Ishikawa (cell line): ENCODE results near the gene RAMP1.

Experiments
- CEBPB ChIP-seq: IDR thresholded peaks from 2 replicates; pipeline ENCODE4 v1.6.1; 2012
- CREB1 ChIP-seq: IDR thresholded peaks from 2 replicates; pipeline ENCODE4 v1.6.1; 2012; ENCODE audit warnings: low read depth
- EGR1 ChIP-seq: IDR thresholded peaks from 2 replicates; pipeline ENCODE4 v1.6.1; 2012
- EP300 ChIP-seq: IDR thresholded peaks from 2 replicates; pipeline ENCODE4 v1.6.1; 2012; ENCODE audit warnings: borderline replicate concordance
- FOXM1 ChIP-seq: IDR thresholded peaks from 2 replicates; pipeline ENCODE4 v1.6.1; 2012; ENCODE audit warnings: low read depth, borderline replicate concordance
- NFIC ChIP-seq: IDR thresholded peaks from 2 replicates; pipeline ENCODE4 v1.6.1; 2012
- RAD21 ChIP-seq: IDR thresholded peaks from 2 replicates; pipeline ENCODE4 v1.6.1; 2012; ENCODE audit warnings: low read depth
- TAF1 ChIP-seq: IDR thresholded peaks from 2 replicates; pipeline ENCODE4 v1.6.1; 2012; ENCODE audit warnings: low read depth, mild to moderate bottlenecking
- TCF12 ChIP-seq: IDR thresholded peaks from 2 replicates; pipeline ENCODE4 v1.6.1; 2012; ENCODE audit warnings: low read depth
- TEAD4 ChIP-seq: IDR thresholded peaks from 2 replicates; pipeline ENCODE4 v1.6.1; 2012
- YY1 ChIP-seq: IDR thresholded peaks from 2 replicates; pipeline ENCODE4 v1.6.1; 2012; ENCODE audit warnings: low read depth
- ZBTB7A ChIP-seq: IDR thresholded peaks from 2 replicates; pipeline ENCODE4 v1.6.1; 2012; ENCODE audit warnings: low read depth
- TF ChIP-seq, protein P1 (sequence below): IDR thresholded peaks from 2 replicates; pipeline ENCODE4 v1.6.1; 2012; ENCODE audit warnings: low read depth, mild to moderate bottlenecking
- TF ChIP-seq, protein P2 (sequence below): IDR thresholded peaks from 2 replicates; pipeline ENCODE4 v1.6.1; 2012
- TF ChIP-seq, protein P3 (sequence below): IDR thresholded peaks from 2 replicates; pipeline ENCODE4 v1.6.1; 2012

Gene RAMP1

DNA sequence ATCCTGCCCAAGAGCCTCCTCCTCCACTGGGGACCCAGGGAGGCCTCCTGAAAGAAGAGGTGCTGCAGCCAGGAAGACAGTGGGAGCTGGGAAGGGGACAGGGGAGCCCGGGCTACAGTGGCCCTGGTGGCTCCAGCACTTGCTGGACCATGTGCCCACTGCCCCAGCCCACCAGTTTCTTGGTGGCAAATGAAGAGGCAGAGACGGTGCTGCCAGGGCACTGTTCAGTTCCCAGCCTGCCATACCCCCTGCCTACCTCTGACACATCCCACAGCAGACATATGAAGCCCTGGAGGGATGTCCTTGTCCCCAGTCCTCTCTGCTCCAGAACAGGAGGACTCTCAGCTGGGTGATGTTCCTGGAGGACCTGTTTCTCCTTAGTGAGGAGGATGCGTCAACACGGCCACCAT, 3.7 kb downstream of the RAMP1 start:
- no peak for TF ChIP-seq EP300
- no peak for TF ChIP-seq TCF12
- TF ChIP-seq TAF1: no peak
- TF ChIP-seq CREB1: no peak
- TF ChIP-seq, protein P1, sequence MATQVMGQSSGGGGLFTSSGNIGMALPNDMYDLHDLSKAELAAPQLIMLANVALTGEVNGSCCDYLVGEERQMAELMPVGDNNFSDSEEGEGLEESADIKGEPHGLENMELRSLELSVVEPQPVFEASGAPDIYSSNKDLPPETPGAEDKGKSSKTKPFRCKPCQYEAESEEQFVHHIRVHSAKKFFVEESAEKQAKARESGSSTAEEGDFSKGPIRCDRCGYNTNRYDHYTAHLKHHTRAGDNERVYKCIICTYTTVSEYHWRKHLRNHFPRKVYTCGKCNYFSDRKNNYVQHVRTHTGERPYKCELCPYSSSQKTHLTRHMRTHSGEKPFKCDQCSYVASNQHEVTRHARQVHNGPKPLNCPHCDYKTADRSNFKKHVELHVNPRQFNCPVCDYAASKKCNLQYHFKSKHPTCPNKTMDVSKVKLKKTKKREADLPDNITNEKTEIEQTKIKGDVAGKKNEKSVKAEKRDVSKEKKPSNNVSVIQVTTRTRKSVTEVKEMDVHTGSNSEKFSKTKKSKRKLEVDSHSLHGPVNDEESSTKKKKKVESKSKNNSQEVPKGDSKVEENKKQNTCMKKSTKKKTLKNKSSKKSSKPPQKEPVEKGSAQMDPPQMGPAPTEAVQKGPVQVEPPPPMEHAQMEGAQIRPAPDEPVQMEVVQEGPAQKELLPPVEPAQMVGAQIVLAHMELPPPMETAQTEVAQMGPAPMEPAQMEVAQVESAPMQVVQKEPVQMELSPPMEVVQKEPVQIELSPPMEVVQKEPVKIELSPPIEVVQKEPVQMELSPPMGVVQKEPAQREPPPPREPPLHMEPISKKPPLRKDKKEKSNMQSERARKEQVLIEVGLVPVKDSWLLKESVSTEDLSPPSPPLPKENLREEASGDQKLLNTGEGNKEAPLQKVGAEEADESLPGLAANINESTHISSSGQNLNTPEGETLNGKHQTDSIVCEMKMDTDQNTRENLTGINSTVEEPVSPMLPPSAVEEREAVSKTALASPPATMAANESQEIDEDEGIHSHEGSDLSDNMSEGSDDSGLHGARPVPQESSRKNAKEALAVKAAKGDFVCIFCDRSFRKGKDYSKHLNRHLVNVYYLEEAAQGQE: no peak
- no peak for TF ChIP-seq YY1
- TF ChIP-seq TEAD4: no peak
- TF ChIP-seq EGR1: no peak
- no peak for TF ChIP-seq ZBTB7A
- no peak for TF ChIP-seq RAD21

DNA sequence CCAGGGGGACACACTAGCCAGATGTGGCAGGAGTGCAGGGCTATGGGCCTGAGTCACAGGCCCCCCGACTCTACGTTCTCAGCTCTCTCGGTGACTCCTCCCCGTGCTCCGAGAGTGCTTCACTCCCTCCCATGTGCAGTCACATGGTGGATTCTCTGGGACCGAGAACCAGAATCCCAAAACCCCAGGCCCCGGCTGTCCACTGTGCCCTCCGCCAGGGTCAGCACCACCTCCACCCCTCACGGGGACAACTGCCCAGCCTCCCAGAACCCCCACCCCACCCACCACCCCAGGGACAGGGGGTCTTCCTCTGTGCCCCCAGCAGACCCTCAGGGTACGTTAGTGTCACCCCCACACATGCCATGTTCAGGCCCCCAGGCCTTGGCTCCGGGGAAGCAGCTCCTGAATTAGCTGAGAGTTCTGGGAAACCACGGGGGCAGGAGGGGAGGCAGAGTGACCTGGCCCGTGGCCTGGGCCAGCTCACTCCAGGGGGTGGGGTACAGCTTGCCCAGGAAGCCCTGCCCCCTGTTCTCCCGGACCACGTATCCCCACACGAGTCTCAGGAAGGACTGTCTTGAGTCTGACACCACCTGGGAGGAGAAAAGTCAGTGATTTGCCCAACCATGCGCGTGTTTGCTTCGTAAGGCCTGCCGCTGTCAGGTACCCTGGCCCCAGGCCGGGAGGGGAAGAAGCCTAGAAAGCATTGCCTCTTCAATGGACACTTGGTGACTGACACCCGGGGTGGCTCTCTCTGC, 4.4 kb downstream of the RAMP1 start:
- TF ChIP-seq TCF12 (no peak), FOXM1 (no peak), CEBPB (no peak), NFIC (no peak), TAF1 (no peak), TEAD4 (no peak)
- TF ChIP-seq, protein P1: no peak
- TF ChIP-seq, protein P2, sequence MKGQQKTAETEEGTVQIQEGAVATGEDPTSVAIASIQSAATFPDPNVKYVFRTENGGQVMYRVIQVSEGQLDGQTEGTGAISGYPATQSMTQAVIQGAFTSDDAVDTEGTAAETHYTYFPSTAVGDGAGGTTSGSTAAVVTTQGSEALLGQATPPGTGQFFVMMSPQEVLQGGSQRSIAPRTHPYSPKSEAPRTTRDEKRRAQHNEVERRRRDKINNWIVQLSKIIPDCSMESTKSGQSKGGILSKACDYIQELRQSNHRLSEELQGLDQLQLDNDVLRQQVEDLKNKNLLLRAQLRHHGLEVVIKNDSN: no peak

DNA sequence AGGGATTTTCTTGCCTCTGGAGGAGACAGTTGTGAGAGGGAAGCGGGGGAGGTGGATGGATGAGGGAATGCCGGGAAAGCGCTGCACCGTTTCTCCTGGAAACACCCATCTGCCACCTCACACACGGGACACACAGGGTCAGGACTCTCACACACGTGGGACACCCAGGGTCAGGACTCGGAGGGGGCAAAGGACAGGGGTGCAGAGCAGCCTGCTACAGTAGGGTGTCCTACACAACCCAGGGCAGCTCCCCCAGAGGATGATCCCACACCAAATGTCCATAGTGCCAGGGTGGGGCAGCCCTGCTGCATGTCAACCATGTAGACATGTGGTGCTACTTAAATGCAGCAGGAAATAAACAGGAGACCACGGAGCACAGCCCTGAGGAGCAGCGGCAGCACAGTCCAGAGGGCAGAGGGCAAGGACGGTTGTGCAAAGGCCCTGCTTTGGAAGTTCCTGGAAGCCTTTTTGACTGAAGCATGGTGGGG, 5.1 kb downstream of the RAMP1 start:
- TF ChIP-seq TEAD4: no peak
- no peak for TF ChIP-seq NFIC

DNA sequence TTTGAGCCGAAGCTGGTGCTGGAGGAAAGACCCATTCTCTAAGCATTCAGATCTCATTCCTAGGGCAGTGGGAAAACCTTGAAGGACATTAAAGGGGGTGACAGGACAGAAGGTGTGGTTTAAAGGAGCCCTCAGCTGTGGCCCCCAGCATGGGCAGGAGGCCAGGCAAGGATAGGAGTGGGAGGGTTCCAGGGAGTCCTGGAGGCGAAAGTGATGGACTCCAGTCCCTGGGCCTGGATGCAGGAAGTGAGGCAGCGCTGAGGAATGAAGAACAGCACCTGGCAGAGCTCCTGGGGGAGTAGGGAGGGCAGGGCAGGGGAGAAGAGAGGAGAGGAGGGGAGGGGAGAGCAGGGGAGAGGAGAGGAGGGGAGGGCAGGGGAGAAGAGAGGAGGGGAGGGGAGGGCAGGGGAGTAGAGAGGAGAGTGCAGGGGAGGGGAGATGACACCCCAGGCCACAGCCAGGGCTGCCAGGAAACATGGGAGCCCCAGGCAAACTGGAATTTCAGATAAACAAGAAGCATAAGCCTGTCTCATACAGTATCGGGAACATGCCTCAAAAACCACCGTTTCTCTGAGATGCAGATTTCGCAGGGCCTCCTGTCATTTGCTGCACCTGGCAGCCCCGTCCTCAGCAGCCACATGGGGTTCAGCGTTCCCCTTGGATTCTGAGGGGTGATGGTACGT, 5.7 kb downstream of the RAMP1 start:
- no peak for TF ChIP-seq CEBPB

DNA sequence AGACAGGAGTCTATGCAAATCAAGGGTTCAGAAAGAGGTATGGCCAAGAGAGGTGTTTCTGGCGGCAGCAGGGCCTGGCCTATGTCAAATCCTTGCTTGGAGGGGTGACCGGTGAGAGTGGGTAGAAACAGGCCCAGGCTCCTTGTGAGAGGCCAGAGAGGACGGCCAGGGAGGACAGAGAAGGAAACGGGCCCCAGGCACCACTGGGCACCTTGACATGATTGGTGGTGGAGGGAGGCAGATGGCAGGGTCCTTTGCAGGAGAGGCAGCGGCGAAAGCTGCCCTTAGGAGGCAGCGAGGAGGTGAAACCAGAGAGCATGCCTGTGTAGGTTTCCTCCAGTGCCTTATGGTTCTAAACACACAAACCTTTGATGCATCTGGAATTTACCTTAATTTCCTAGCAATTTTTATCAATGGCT, 6.2 kb downstream of the RAMP1 start:
- TF ChIP-seq YY1 (no peak), RAD21 (no peak), EGR1 (no peak), CEBPB (no peak), TCF12 (no peak), FOXM1 (no peak), TAF1 (no peak), NFIC (no peak), TEAD4 (no peak), ZBTB7A (no peak), CREB1 (no peak), EP300 (no peak)
- TF ChIP-seq, protein P1: no peak
- TF ChIP-seq, protein P2: no peak
- TF ChIP-seq, protein P3, sequence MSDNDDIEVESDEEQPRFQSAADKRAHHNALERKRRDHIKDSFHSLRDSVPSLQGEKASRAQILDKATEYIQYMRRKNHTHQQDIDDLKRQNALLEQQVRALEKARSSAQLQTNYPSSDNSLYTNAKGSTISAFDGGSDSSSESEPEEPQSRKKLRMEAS: no peak
